HL-60/S4 treated with phorbol 12-myristate 13-acetate at 8.2 ng/mL for 4 days and 3 days (cell line): Measurements from ENCODE around the gene PACS2.

Source experiments
- in situ Hi-C: fragments of 300-500 bp; cut with MboI; formaldehyde crosslinking; loops from 2 replicates; pipeline ENCODE4 v1.15.0; 2022; ENCODE audit warnings: low sequenced_read_pairs

The PACS2 gene

GRCh38 chr14:105383083-105383730 lies 68.7 kb downstream of the PACS2 start:
- in situ Hi-C loops: no loop called here

GRCh38 chr14:105384041-105384557 lies 69.6 kb downstream of the PACS2 start:
- in situ Hi-C loops: no loop called here

GRCh38 chr14:105384605-105385321 lies 70.2 kb downstream of the PACS2 start:
- in situ Hi-C loops: no loop called here

GRCh38 chr14:105385322-105385637 lies 70.7 kb downstream of the PACS2 start:
- in situ Hi-C loops: no loop called here

- in situ Hi-C loops: no loop called here
Observed at GRCh38 chr14:105385698-105386365, 71.3 kb downstream of the PACS2 start.

- in situ Hi-C loops: no loop called here
Observed at GRCh38 chr14:105386581-105387529, 72.3 kb downstream of the PACS2 start.

GRCh38 chr14:105387530-105387922 lies 73.0 kb downstream of the PACS2 start:
- in situ Hi-C loops: no loop called here

GRCh38 chr14:105388110-105388951 lies 73.8 kb downstream of the PACS2 start:
- in situ Hi-C loops: no loop called here

GRCh38 chr14:105388976-105389375 lies 74.4 kb downstream of the PACS2 start:
- in situ Hi-C loops: no loop called here

- in situ Hi-C loops: no loop called here
Observed at GRCh38 chr14:105389534-105389933, 75.0 kb downstream of the PACS2 start.

- in situ Hi-C loops: no loop called here
Observed at GRCh38 chr14:105389976-105390848, 75.7 kb downstream of the PACS2 start.

GRCh38 chr14:105390849-105391500 lies 76.4 kb downstream of the PACS2 start:
- in situ Hi-C loops: no loop called here

GRCh38 chr14:105391541-105391940 lies 77.0 kb downstream of the PACS2 start:
- in situ Hi-C loops: no loop called here

- in situ Hi-C loops: no loop called here
Observed at GRCh38 chr14:105392131-105393090, 77.9 kb downstream of the PACS2 start.

GRCh38 chr14:105393151-105393550 lies 78.6 kb downstream of the PACS2 start:
- in situ Hi-C loops: no loop called here

GRCh38 chr14:105394714-105395537 lies 80.4 kb downstream of the PACS2 start:
- in situ Hi-C loops: no loop called here

- in situ Hi-C loops: no loop called here
Observed at GRCh38 chr14:105395538-105395854, 80.9 kb downstream of the PACS2 start.
